ENCODE data around the gene TMEM51.

The TMEM51 gene

DNA sequence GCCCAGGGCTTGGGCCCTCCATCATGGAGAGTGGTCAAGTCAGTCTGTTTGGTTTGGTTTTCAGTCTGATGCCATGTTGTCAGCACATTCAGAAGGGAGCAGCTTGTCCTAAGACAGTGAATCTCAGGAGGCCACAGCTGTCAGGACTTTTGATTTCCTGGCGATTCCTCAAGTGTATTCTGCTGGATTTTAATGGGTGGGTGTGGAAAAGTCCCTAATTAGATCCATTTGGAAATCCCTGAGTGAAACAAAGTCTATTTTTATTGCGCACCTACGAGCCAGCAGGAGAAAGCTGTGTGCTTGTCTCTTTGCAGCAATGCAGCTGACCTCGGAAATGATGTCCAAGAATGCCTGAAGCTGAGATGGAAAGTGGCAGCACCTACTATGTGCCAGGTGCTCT is 71.9 kb downstream of the TMEM51 start:
- Histone ChIP-seq H3K9me3 (ENCODE audit: severe bottlenecking) (no peaks in the 10 kb centered on the region), H3K4me3 (ENCODE audit: severe bottlenecking) (no peak overlapping the region), H3K27ac (ENCODE audit: poor library complexity, severe bottlenecking) (no peak overlapping the region), H3K36me3 (ENCODE audit: low read depth) (no peaks in the 10 kb centered on the region), H3K4me1 (ENCODE audit: insufficient read depth, poor library complexity, severe bottlenecking) (no peaks in the 10 kb centered on the region), H3K27me3 (ENCODE audit: insufficient read depth, poor library complexity, severe bottlenecking) (no peaks in the 10 kb centered on the region)
- TF ChIP-seq, protein P1, sequence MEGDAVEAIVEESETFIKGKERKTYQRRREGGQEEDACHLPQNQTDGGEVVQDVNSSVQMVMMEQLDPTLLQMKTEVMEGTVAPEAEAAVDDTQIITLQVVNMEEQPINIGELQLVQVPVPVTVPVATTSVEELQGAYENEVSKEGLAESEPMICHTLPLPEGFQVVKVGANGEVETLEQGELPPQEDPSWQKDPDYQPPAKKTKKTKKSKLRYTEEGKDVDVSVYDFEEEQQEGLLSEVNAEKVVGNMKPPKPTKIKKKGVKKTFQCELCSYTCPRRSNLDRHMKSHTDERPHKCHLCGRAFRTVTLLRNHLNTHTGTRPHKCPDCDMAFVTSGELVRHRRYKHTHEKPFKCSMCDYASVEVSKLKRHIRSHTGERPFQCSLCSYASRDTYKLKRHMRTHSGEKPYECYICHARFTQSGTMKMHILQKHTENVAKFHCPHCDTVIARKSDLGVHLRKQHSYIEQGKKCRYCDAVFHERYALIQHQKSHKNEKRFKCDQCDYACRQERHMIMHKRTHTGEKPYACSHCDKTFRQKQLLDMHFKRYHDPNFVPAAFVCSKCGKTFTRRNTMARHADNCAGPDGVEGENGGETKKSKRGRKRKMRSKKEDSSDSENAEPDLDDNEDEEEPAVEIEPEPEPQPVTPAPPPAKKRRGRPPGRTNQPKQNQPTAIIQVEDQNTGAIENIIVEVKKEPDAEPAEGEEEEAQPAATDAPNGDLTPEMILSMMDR (IDR thresholded peaks at IDR 0.05; ENCODE audit: poor library complexity, severe bottlenecking), result no peak
- no peak for ATAC-seq (ENCODE audit: low read depth)
- DNase-seq (ENCODE audit: low spot score), result no peak

DNA sequence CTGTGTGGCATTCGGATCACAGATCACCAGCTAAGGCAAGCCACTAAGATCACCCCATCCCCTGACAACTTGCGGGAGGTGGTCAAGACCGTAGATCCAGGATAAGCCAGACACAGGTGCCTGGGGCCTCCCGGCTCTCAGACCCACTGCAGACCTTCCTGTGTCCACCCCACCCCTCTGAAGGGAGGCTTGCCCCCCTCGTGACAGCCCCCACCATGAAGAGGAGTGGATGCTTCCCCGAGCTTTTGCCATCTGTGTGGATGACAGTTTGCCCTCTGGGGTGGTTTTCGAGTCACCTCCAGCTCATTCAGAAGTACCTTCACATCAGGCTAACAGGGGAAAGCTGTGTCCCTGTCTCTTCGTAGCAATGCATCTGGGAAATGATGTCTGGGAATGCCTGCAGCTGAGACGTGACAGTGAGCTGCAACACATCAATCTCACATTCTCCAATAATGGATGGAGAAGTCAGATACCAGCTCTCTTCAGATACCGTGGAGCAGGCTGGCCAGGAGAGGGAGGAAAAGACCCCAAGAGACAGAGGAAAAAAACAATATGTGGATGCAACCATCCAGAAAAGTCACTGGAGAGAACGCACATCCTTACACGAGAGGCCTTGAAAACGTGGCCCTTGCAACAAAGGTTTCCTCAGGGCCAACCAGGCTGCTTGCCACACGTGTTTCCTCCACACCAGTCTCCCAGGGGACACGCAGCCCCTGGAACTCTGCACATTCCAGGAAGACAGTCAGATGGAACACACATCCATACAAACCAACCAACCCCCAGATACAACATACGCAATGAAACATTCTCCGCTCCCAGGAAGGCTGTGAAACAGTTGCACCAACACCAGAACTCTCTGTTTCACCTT is 73.1 kb downstream of the TMEM51 start:
- Histone ChIP-seq H3K27ac (ENCODE audit: poor library complexity, severe bottlenecking) (no peak overlapping the region), H3K36me3 (ENCODE audit: low read depth) (no peaks in the 10 kb centered on the region), H3K4me3 (ENCODE audit: severe bottlenecking) (no peak overlapping the region), H3K27me3 (ENCODE audit: insufficient read depth, poor library complexity, severe bottlenecking) (no peaks in the 10 kb centered on the region), H3K9me3 (ENCODE audit: severe bottlenecking) (no peaks in the 10 kb centered on the region), H3K4me1 (ENCODE audit: insufficient read depth, poor library complexity, severe bottlenecking) (no peaks in the 10 kb centered on the region)
- TF ChIP-seq, protein P1 (IDR thresholded peaks at IDR 0.05; ENCODE audit: poor library complexity, severe bottlenecking), result no peak
- DNase-seq (ENCODE audit: low spot score), result no peak
- no peak for ATAC-seq (ENCODE audit: low read depth)

DNA sequence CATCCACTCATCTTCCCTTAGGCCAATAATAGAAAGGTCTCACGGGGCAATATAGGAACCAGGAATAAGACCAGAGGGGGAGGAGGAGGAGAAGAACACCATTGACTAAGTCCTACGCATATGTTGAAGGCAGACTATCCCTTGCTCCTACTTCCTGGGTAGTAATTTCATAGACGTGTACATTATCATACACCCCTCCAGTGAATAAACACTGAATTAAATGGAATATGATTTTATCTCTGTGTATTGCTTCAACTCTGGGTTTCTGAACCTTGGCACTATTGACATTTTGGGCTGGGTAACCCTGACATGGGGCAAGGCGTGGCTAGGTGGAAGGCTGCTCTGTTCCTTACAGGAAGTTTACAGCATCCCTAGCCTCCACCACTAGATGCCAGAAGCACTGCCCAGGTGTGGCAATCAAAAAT is 76.2 kb downstream of the TMEM51 start:
- Histone ChIP-seq H3K4me1 (ENCODE audit: insufficient read depth, poor library complexity, severe bottlenecking) (no peaks in the 10 kb centered on the region), H3K27ac (ENCODE audit: poor library complexity, severe bottlenecking) (no peak overlapping the region), H3K27me3 (ENCODE audit: insufficient read depth, poor library complexity, severe bottlenecking) (no peaks in the 10 kb centered on the region), H3K4me3 (ENCODE audit: severe bottlenecking) (no peak overlapping the region), H3K9me3 (ENCODE audit: severe bottlenecking) (no peaks in the 10 kb centered on the region), H3K36me3 (ENCODE audit: low read depth) (no peaks in the 10 kb centered on the region)
- DNase-seq (ENCODE audit: low spot score), result no peak
- TF ChIP-seq, protein P1 (IDR thresholded peaks at IDR 0.05; ENCODE audit: poor library complexity, severe bottlenecking), result no peak
- no peak for ATAC-seq (ENCODE audit: low read depth)

DNA sequence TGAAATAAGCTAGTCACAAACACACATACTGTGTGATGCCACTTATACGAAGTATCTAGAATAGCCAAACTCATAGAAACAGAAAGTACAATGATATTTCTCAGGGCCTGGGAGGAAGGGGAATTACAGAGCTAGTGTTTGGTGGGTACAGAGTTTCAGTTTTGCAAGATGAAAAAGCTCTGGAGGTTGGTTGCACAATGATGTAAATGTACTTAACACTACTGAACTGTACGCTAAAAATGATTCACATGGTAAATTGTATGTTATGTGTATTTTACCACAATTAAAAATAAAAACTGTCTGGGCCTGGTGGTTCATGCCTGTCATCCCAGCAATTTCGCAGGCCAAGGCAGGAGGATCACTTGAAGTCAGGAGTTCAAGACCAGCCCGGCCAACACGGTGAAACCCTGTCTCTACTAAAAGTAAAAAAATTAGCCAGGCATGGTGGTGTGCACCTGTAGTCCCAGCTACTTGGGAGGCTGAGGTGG is 78.2 kb downstream of the TMEM51 start:
- no peaks in the 10 kb centered on the region for H3K36me3 ChIP-seq (ENCODE audit: low read depth)
- H3K4me3 ChIP-seq (ENCODE audit: severe bottlenecking), result no peak overlapping the region
- ATAC-seq (ENCODE audit: low read depth), result no peak
- no peaks in the 10 kb centered on the region for H3K4me1 ChIP-seq (ENCODE audit: insufficient read depth, poor library complexity, severe bottlenecking)
- no peak for DNase-seq (ENCODE audit: low spot score)
- no peaks in the 10 kb centered on the region for H3K9me3 ChIP-seq (ENCODE audit: severe bottlenecking)
- no peaks in the 10 kb centered on the region for H3K27me3 ChIP-seq (ENCODE audit: insufficient read depth, poor library complexity, severe bottlenecking)
- TF ChIP-seq, protein P1 (IDR thresholded peaks at IDR 0.05; ENCODE audit: poor library complexity, severe bottlenecking), result no peak
- no peak overlapping the region for H3K27ac ChIP-seq (ENCODE audit: poor library complexity, severe bottlenecking)

DNA sequence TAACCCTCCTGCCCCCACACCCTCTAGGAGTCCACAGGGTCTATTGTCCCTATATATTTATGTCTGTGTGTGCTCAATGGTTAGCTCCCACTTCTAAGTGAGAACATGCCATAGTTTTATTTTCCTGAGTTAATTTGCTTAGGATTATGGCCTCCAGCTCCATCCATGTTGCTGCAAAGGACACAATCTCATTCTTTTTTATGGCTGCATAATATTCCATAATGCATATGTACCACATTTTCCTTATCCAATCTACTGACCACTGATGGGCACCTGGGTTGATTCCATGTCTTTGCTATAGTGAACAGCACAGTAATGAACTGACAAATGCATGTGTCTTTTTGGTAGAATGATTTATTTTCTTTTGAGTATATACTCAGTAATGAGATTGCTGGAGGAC is 80.1 kb downstream of the TMEM51 start:
- H3K9me3 ChIP-seq (ENCODE audit: severe bottlenecking), result no peaks in the 10 kb centered on the region
- no peak for DNase-seq (ENCODE audit: low spot score)
- TF ChIP-seq, protein P1 (IDR thresholded peaks at IDR 0.05; ENCODE audit: poor library complexity, severe bottlenecking), result no peak
- H3K4me3 ChIP-seq (ENCODE audit: severe bottlenecking), result no peak overlapping the region
- no peaks in the 10 kb centered on the region for H3K36me3 ChIP-seq (ENCODE audit: low read depth)
- H3K4me1 ChIP-seq (ENCODE audit: insufficient read depth, poor library complexity, severe bottlenecking), result no peaks in the 10 kb centered on the region
- no peaks in the 10 kb centered on the region for H3K27me3 ChIP-seq (ENCODE audit: insufficient read depth, poor library complexity, severe bottlenecking)
- no peak overlapping the region for H3K27ac ChIP-seq (ENCODE audit: poor library complexity, severe bottlenecking)
- ATAC-seq (ENCODE audit: low read depth), result no peak
